Choroid plexus epithelial cell (primary cell): ENCODE data around the gene SH2D3C.

ENCODE experiments used
- DNase-seq: peaks from one replicate; pipeline ENCODE4 v3.0.0-alpha.2; 2010; ENCODE audit warnings: low read depth
- H3K4me3 ChIP-seq: 2 replicates; pipeline ENCODE4 v1.5.1; 2011; ENCODE audit warnings: low read depth, mild to moderate bottlenecking, control low read depth, low read length, moderate library complexity
- CTCF ChIP-seq: conservative IDR thresholded peaks from 2 replicates; pipeline ENCODE4 v1.5.1; 2011; ENCODE audit warnings: low read depth, mild to moderate bottlenecking, control low read depth, inconsistent platforms, low read length, moderate library complexity

The SH2D3C gene

DNA sequence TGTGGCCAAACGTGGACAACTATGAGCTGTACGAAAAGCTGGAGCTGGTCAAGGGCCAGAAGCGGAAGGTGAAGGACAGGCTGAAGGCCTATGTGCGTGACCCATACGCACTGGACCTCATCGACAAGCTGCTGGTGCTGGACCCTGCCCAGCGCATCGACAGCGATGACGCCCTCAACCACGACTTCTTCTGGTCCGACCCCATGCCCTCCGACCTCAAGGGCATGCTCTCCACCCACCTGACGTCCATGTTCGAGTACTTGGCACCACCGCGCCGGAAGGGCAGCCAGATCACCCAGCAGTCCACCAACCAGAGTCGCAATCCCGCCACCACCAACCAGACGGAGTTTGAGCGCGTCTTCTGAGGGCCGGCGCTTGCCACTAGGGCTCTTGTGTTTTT is 10.7 kb upstream of the SH2D3C start:
- TF ChIP-seq CTCF: no peak
- DNase-seq: no peak
- H3K4me3 ChIP-seq: no peak overlapping the region

DNA sequence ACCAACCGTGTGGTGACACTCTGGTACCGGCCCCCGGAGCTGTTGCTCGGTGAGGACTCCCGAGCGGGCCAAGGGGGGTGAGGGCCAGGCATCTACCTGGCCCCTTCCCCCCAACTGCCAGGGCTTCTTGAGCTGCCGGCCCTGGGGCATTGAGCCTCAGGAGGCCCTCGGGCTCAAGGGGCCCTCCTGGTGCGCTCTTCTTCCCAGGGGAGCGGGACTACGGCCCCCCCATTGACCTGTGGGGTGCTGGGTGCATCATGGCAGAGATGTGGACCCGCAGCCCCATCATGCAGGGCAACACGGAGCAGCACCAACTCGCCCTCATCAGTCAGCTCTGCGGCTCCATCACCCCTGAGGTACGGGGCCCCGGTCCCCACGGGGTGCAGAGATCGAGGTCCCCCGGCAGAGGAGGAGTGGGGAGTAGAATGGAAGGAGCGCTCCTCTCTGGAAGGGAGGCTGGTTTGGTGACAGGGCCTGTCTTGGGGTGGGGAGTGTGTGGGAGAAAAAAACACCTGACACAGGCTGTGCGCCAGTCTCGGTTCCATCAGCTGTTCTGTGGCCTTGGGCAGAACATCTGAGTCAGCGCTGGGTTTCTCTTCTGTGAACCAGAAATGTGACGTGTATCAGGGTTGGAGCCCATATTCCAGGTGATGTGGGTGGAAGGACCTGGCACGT is 10.0 kb upstream of the SH2D3C start:
- no peak overlapping the region for H3K4me3 ChIP-seq
- TF ChIP-seq CTCF: no peak
- no peak for DNase-seq

- peak overlapping the region; percentile 74 for H3K4me3 ChIP-seq
- peak; percentile 69 for TF ChIP-seq CTCF
- peak; percentile 53 for DNase-seq
Observed at GRCh38 chr9:127786773-127787104, 8.3 kb upstream of the SH2D3C start.

DNA sequence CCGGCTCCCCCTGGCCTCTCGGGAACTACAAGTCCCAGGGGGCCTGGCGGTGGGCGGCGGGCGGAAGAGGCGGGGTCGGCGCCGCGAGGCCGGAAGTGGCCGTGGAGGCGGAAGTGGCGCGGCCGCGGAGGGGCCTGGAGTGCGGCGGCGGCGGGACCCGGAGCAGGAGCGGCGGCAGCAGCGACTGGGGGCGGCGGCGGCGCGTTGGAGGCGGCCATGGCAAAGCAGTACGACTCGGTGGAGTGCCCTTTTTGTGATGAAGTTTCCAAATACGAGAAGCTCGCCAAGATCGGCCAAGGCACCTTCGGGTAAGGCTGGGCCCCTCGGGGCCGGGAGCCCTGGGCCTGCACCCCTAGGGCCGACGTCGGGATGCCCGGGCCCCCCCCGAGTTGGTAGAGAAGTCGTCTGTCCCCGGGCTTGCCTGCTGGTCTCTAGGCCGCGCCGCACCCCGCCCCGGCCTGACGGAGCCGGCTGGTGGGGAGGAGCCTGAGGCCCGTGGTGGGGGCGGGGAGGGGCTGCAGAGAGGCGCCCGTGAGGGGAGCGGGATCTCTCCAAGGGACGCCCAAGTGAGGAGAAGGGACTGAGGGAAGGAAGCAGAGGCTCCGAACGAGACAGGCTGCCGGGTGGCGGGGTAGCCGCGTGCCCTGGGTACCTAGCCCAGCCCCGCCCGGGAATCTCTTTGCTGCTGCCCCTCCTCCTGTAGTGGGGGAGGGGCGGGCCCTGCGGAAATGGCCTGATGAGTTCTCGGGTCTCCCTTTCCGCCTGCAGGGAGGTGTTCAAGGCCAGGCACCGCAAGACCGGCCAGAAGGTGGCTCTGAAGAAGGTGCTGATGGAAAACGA is 7.7 kb upstream of the SH2D3C start, which contains the start of gene CDK9:
Gene CDK9, plus strand, starts transcription at position 102 of the 840 bp plus-strand sequence. Its CDS starts 115 bp downstream, at position 217.
- H3K4me3 ChIP-seq: peak within 1 kb of the TSS; percentile 74
- peak; percentile 92 for DNase-seq
- no peak for TF ChIP-seq CTCF

GRCh38 chr9:127785023-127785932 is 6.8 kb upstream of the SH2D3C start:
- peak overlapping the region; percentile 74 for H3K4me3 ChIP-seq
- peak; percentile 71 for TF ChIP-seq CTCF
- peak; percentile 81 for DNase-seq

GRCh38 chr9:127783111-127784008 is 4.9 kb upstream of the SH2D3C start:
- TF ChIP-seq CTCF: no peak
- H3K4me3 ChIP-seq: no peak overlapping the region

More at GRCh38 chr9:127783111-127784008, 4.9 kb upstream of the SH2D3C start:
- no peak for DNase-seq
